Activated T-cell treated with anti-CD3 and anti-CD28 coated beads, Interleukin-2, amount 50 U/mL, for 1 hour (primary cell): ENCODE data around the gene FAXDC2.
"Not testable (repeated sequence)": the region's sequence is repeated elsewhere in the genome, so short reads cannot be mapped to it uniquely, and the experiment has no call there.

ENCODE experiments used
- DNase-seq: peaks from one replicate; pipeline ENCODE4 v3.0.0-alpha.2; 2020

Gene FAXDC2

GRCh38 chr5:154860765-154861164 lies 10.4 kb upstream of the FAXDC2 start:
- no peak for DNase-seq

GRCh38 chr5:154860123-154860522 lies 9.7 kb upstream of the FAXDC2 start:
- DNase-seq = no peak

- DNase-seq = peak; percentile 28
Observed at GRCh38 chr5:154858972-154859871, 8.8 kb upstream of the FAXDC2 start.

- peak; percentile 98 for DNase-seq
Observed at GRCh38 chr5:154858297-154858971, 8.0 kb upstream of the FAXDC2 start, which contains the start of gene CNOT8. CNOT8 (plus strand) TSS chr5:154858627; CDS start chr5:154863279, 4,652 bp downstream.

- DNase-seq = peak; percentile 90
Observed at GRCh38 chr5:154857530-154858296, 7.3 kb upstream of the FAXDC2 start.

GRCh38 chr5:154851351-154851750 lies 948 bp upstream of the FAXDC2 start:
- no peak for DNase-seq

- DNase-seq = no peak
Observed at GRCh38 chr5:154849791-154850201, 607 bp downstream of the FAXDC2 start.

- DNase-seq = no peak
Observed at GRCh38 chr5:154849264-154849785, 1.1 kb downstream of the FAXDC2 start.

- no peak for DNase-seq
Observed at GRCh38 chr5:154844809-154845208, 5.6 kb downstream of the FAXDC2 start.

- no peak for DNase-seq
Observed at GRCh38 chr5:154842689-154843530, 7.5 kb downstream of the FAXDC2 start.

- no peak for DNase-seq
Observed at GRCh38 chr5:154841273-154841661, 9.1 kb downstream of the FAXDC2 start.

- DNase-seq = no peak
Observed at GRCh38 chr5:154840435-154841272, 9.7 kb downstream of the FAXDC2 start.

- DNase-seq = no peak
Observed at GRCh38 chr5:154837009-154837901, 13.1 kb downstream of the FAXDC2 start.

- no peak for DNase-seq
Observed at GRCh38 chr5:154836225-154836624, 14.2 kb downstream of the FAXDC2 start.

- not testable (repeated sequence) for DNase-seq
Observed at GRCh38 chr5:154835701-154836052, 14.7 kb downstream of the FAXDC2 start.

GRCh38 chr5:154834053-154834452 lies 16.4 kb downstream of the FAXDC2 start:
- DNase-seq = no peak

GRCh38 chr5:154832804-154833203 lies 17.6 kb downstream of the FAXDC2 start:
- not testable (repeated sequence) for DNase-seq

- no peak for DNase-seq
Observed at GRCh38 chr5:154831451-154831850, 19.0 kb downstream of the FAXDC2 start.

GRCh38 chr5:154830596-154830995 lies 19.8 kb downstream of the FAXDC2 start:
- no peak for DNase-seq

- DNase-seq = peak; percentile 28
Observed at GRCh38 chr5:154830219-154830595, 20.2 kb downstream of the FAXDC2 start.
